HG03025 (cell line): ENCODE data around the gene PCSK9.
"Not testable (repeated sequence)": the region's sequence is repeated elsewhere in the genome, so short reads cannot be mapped to it uniquely, and the experiment has no call there.

ENCODE experiments used
- ATAC-seq: cut with Tn5 transposase; IDR thresholded peaks from one replicate; pipeline ENCODE4 v1.9.1; 2021; ENCODE audit warnings: mild to moderate bottlenecking, moderate library complexity; ENCODE audit not compliant: unreplicated experiment, low FRiP score

PCSK9 gene

GRCh38 chr1:55007625-55008024, 31.7 kb upstream of the PCSK9 start:
- ATAC-seq = no peak

GRCh38 chr1:55010194-55010886, 29.0 kb upstream of the PCSK9 start:
- ATAC-seq = no peak

GRCh38 chr1:55010887-55011217, 28.5 kb upstream of the PCSK9 start:
- no peak for ATAC-seq

GRCh38 chr1:55012661-55013060, 26.7 kb upstream of the PCSK9 start:
- ATAC-seq = no peak

GRCh38 chr1:55015123-55015522, 24.2 kb upstream of the PCSK9 start:
- ATAC-seq = no peak

- ATAC-seq = no peak
Observed at GRCh38 chr1:55015731-55016620, 23.4 kb upstream of the PCSK9 start.

GRCh38 chr1:55018395-55018794, 21.0 kb upstream of the PCSK9 start:
- ATAC-seq = no peak

- ATAC-seq = no peak
Observed at GRCh38 chr1:55021942-55022546, 17.3 kb upstream of the PCSK9 start.

GRCh38 chr1:55024163-55024562, 15.2 kb upstream of the PCSK9 start:
- not testable (repeated sequence) for ATAC-seq

- ATAC-seq = not testable (repeated sequence)
Observed at GRCh38 chr1:55026682-55027081, 12.7 kb upstream of the PCSK9 start.

- not testable (repeated sequence) for ATAC-seq
Observed at GRCh38 chr1:55031098-55031497, 8.2 kb upstream of the PCSK9 start.

GRCh38 chr1:55033265-55033614, 6.1 kb upstream of the PCSK9 start:
- ATAC-seq = no peak

GRCh38 chr1:55034476-55035133, 4.7 kb upstream of the PCSK9 start:
- no peak for ATAC-seq

- ATAC-seq = no peak
Observed at GRCh38 chr1:55035904-55036303, 3.4 kb upstream of the PCSK9 start.

GRCh38 chr1:55037733-55038551, 1.4 kb upstream of the PCSK9 start:
- ATAC-seq = no peak

- no peak for ATAC-seq
Observed at GRCh38 chr1:55038552-55038838, 853 bp upstream of the PCSK9 start.

GRCh38 chr1:55038974-55039341, 390 bp upstream of the PCSK9 start:
- ATAC-seq = no peak

GRCh38 chr1:55040083-55040932, 960 bp downstream of the PCSK9 start:
- ATAC-seq = no peak

GRCh38 chr1:55040933-55041494, 1.7 kb downstream of the PCSK9 start:
- no peak for ATAC-seq
